IMR-90 (cell line): ENCODE results near the gene EPHA2. TPM values are rescaled to one million over a fixed set of nuclear protein-coding genes. Genes with fewer than 3 reads are reported as not detected.

Experiments used
- ATAC-seq: fragments of 200-7000 bp; cut with Tn5 transposase; 2 replicates; pipeline ENCODE4 v1.9.1; 2020; ENCODE audit warnings: low read depth, mild to moderate bottlenecking, moderate library complexity
- BruUV-seq: library from RNA; stranded (reverse); fragments of 400-500 nt; replicated peaks from 2 replicates; lab custom pipeline; 2021; lab: Mats Ljungman, UMichigan
- CTCF ChIA-PET: fragments of 300-600 bp; formaldehyde crosslinking; extraction: SDS; loops from one replicate; lab custom pipeline; 2021; ENCODE audit warnings: antibody characterized with exemption; lab: Yijun Ruan, JAX
- POLR2A ChIA-PET: fragments of 300-600 bp; sonication (Branson Sonifier 250); formaldehyde crosslinking; loops from one replicate; lab custom pipeline; 2022; ENCODE audit warnings: antibody characterized with exemption; ENCODE audit not compliant: unreplicated experiment; lab: Charles Lee
- DNase-seq: peaks from one replicate; pipeline ENCODE4 v3.0.0; 2013
- H2AFZ ChIP-seq: replicated peaks from 2 replicates; pipeline ENCODE3; 2013; ENCODE audit warnings: low read length, mild to moderate bottlenecking; ENCODE audit not compliant: poor library complexity
- H2AK5ac ChIP-seq: 2 replicates; pipeline ENCODE4 v1.6.1; 2013; ENCODE audit warnings: low read depth, low read length, inconsistent platforms
- H2AK9ac ChIP-seq: replicated peaks from 2 replicates; pipeline ENCODE3; 2013; ENCODE audit warnings: mild to moderate bottlenecking, low read depth, low read length, moderate library complexity; ENCODE audit not compliant: poor library complexity
- H2BK120ac ChIP-seq: 2 replicates; pipeline ENCODE4 v1.6.1; 2013; ENCODE audit warnings: low read depth, low read length, inconsistent platforms
- H2BK15ac ChIP-seq: 3 replicates; pipeline ENCODE4 v1.6.1; 2013; ENCODE audit warnings: low read depth, low read length, inconsistent platforms
- H2BK20ac ChIP-seq: 2 replicates; pipeline ENCODE4 v1.6.1; 2013; ENCODE audit warnings: low read depth, mild to moderate bottlenecking, inconsistent platforms, low read length, moderate library complexity
- H2BK5ac ChIP-seq: 2 replicates; pipeline ENCODE4 v1.6.1; 2013; ENCODE audit warnings: mild to moderate bottlenecking, low read depth, low read length, inconsistent platforms; ENCODE audit not compliant: poor library complexity, severe bottlenecking
- H3K14ac ChIP-seq: replicated peaks from 2 replicates; pipeline ENCODE4 v1.6.1; 2013; ENCODE audit warnings: low read depth, low read length, inconsistent platforms
- H3K18ac ChIP-seq: 2 replicates; pipeline ENCODE4 v1.6.1; 2013; ENCODE audit warnings: low read depth, low read length, control low read depth
- H3K23ac ChIP-seq: 2 replicates; pipeline ENCODE4 v1.6.1; 2013; ENCODE audit warnings: low read depth, low read length, inconsistent platforms
- H3K27ac ChIP-seq: 2 replicates; pipeline ENCODE4 v1.5.1; 2013; ENCODE audit warnings: mild to moderate bottlenecking, control low read depth, low read length; ENCODE audit not compliant: insufficient read depth
- H3K27me3 ChIP-seq: 2 replicates; pipeline ENCODE4 v1.6.1; 2013; ENCODE audit warnings: low read length; ENCODE audit not compliant: control insufficient read depth, insufficient read depth
- H3K36me3 ChIP-seq: 2 replicates; pipeline ENCODE4 v1.6.1; 2013; ENCODE audit warnings: low read length, mixed read lengths; ENCODE audit not compliant: control insufficient read depth, insufficient read depth
- H3K4ac ChIP-seq: 2 replicates; pipeline ENCODE4 v1.6.1; 2013; ENCODE audit warnings: low read depth, low read length, inconsistent platforms
- H3K4me1 ChIP-seq: 2 replicates; pipeline ENCODE4 v1.6.1; 2013; ENCODE audit warnings: low read length, mixed read lengths; ENCODE audit not compliant: control insufficient read depth, insufficient read depth
- H3K4me2 ChIP-seq: 2 replicates; pipeline ENCODE4 v1.6.1; 2013; ENCODE audit warnings: low read depth, mild to moderate bottlenecking, control low read depth, low read length, moderate library complexity
- H3K4me3 ChIP-seq: 2 replicates; pipeline ENCODE4 v1.5.1; 2013; ENCODE audit warnings: low read depth, mild to moderate bottlenecking, control low read depth, low read length, moderate library complexity; ENCODE audit not compliant: insufficient read depth
- H3K56ac ChIP-seq: 2 replicates; pipeline ENCODE4 v1.6.1; 2013; ENCODE audit warnings: low read length, inconsistent platforms; ENCODE audit not compliant: insufficient read depth; ENCODE audit errors: extremely low read depth
- H3K79me1 ChIP-seq, 2 experiments: 2 replicates each; pipeline ENCODE4 v1.6.1; 2013; ENCODE audit warnings: low read length in 2 of 2, inconsistent platforms in 1 of 2, low read depth in 1 of 2
- H3K9ac ChIP-seq: 2 replicates; pipeline ENCODE4 v1.6.1; 2013; ENCODE audit warnings: low read depth, low read length, control low read depth
- H3K9me1 ChIP-seq: 2 replicates; pipeline ENCODE4 v1.6.1; 2013; ENCODE audit warnings: low read length, inconsistent platforms; ENCODE audit not compliant: insufficient read depth
- H3K9me3 ChIP-seq: 2 replicates; pipeline ENCODE4 v1.6.1; 2013; ENCODE audit warnings: low read length; ENCODE audit not compliant: control insufficient read depth, insufficient read depth
- H4K20me1 ChIP-seq: 2 replicates; pipeline ENCODE4 v1.6.1; 2013; ENCODE audit warnings: low read length, inconsistent platforms; ENCODE audit not compliant: insufficient read depth
- H4K5ac ChIP-seq: 2 replicates; pipeline ENCODE4 v1.6.1; 2013; ENCODE audit warnings: mild to moderate bottlenecking, low read depth, low read length, control low read depth
- H4K8ac ChIP-seq, 2 experiments: 2 replicates each; pipeline ENCODE4 v1.6.1; 2013; ENCODE audit warnings: low read depth in 2 of 2, low read length in 2 of 2, control low read depth in 1 of 2, inconsistent platforms in 1 of 2
- H4K91ac ChIP-seq: 2 replicates; pipeline ENCODE4 v1.6.1; 2013; ENCODE audit warnings: low read depth, low read length, inconsistent platforms; ENCODE audit not compliant: insufficient read depth
- BHLHE40 ChIP-seq: fragments of 150-350 bp; IDR thresholded peaks from 2 replicates; pipeline ENCODE4 v1.6.1; 2016; ENCODE audit warnings: mild to moderate bottlenecking, low read depth, low read length
- CEBPB ChIP-seq: IDR thresholded peaks from 2 replicates; pipeline ENCODE4 v1.6.1; 2012; ENCODE audit warnings: low read depth, low read length, improper control_type of control experiment
- CHD1 ChIP-seq: IDR thresholded peaks from 2 replicates; pipeline ENCODE4 v1.6.1; 2012; ENCODE audit warnings: low read depth, low read length, improper control_type of control experiment
- CTCF ChIP-seq: conservative IDR thresholded peaks from 2 replicates; pipeline ENCODE4 v1.5.1; 2012; ENCODE audit warnings: mild to moderate bottlenecking, low read depth, low read length, improper control_type of control experiment
- FOS ChIP-seq: fragments of 150-350 bp; IDR thresholded peaks from 2 replicates; pipeline ENCODE4 v1.6.1; 2016; ENCODE audit warnings: low read depth, low read length
- MAZ ChIP-seq: IDR thresholded peaks from 2 replicates; pipeline ENCODE4 v1.6.1; 2012; ENCODE audit warnings: low read depth, mild to moderate bottlenecking, low read length, improper control_type of control experiment, moderate library complexity, borderline replicate concordance
- MXI1 ChIP-seq: IDR thresholded peaks from 2 replicates; pipeline ENCODE4 v1.6.1; 2012; ENCODE audit warnings: low read depth, mild to moderate bottlenecking, low read length, moderate library complexity, borderline replicate concordance
- POLR2A ChIP-seq: IDR thresholded peaks from 2 replicates; pipeline ENCODE4 v1.6.1; 2012; ENCODE audit warnings: mild to moderate bottlenecking, low read depth, low read length
- RAD21 ChIP-seq: IDR thresholded peaks from 2 replicates; pipeline ENCODE4 v1.6.1; 2012; ENCODE audit warnings: low read length, improper control_type of control experiment
- RCOR1 ChIP-seq: IDR thresholded peaks from 2 replicates; pipeline ENCODE4 v1.6.1; 2012; ENCODE audit warnings: mild to moderate bottlenecking, low read length, improper control_type of control experiment; ENCODE audit not compliant: insufficient replicate concordance
- RFX5 ChIP-seq: IDR thresholded peaks from 2 replicates; pipeline ENCODE4 v1.8.0; 2012; ENCODE audit warnings: low read depth, mild to moderate bottlenecking, low read length, moderate library complexity
- SMC3 ChIP-seq: fragments of 150-350 bp; IDR thresholded peaks from 2 replicates; pipeline ENCODE4 v1.6.1; 2016; ENCODE audit warnings: low read depth, mild to moderate bottlenecking, antibody characterized with exemption, low read length, moderate library complexity
- USF2 ChIP-seq: fragments of 150-350 bp; IDR thresholded peaks from 2 replicates; pipeline ENCODE4 v1.6.1; 2017; ENCODE audit warnings: mild to moderate bottlenecking, antibody characterized with exemption, low read length, low read depth
- WGBS, 2 experiments: methylation state at CpG; one replicate each; pipeline versions ENCODE4 v1.1.5 to v1.1.7; 2013; ENCODE audit warnings: missing lambda C conversion rate in 2 of 2; ENCODE audit not compliant: insufficient read length in 1 of 2; ENCODE audit errors: extremely low coverage in 2 of 2; 5-methylcytosine and 5-hydroxymethylcytosine counted together
- dilution Hi-C: fragments of 300-500 bp; cut with HindIII; formaldehyde crosslinking; loops from one replicate; pipeline ENCODE4 v1.14.3; 2018; ENCODE audit warnings: low sequenced_read_pairs; ENCODE audit not compliant: unreplicated experiment
- in situ Hi-C: fragments of 300-500 bp; cut with MboI; formaldehyde crosslinking; loops from 3 replicates; pipeline ENCODE4 v1.14.3; 2019; ENCODE audit warnings: low sequenced_read_pairs, inconsistent platforms, mixed read lengths
- intact Hi-C: fragments of 100-400 bp; cut with micrococcal nuclease; formaldehyde crosslinking; loops from 2 replicates; pipeline ENCODE4 v1.10.0; 2022
- polyA plus RNA-seq, 3 experiments: library from polyadenylated mRNA; depleted of rRNA; stranded (reverse); fragments of >200 nt; gene quantifications; 2 replicates each; pipeline ENCODE4 v1.2.3, GENCODE V29; 2012; ENCODE audit warnings: low replicate concordance in 1 of 3
- total RNA-seq: library from RNA; depleted of rRNA; stranded (reverse); fragments of >200 nt; gene quantifications from 2 replicates; pipeline ENCODE4 v1.2.3, GENCODE V29; 2012

EPHA2 gene
- total and polyA plus RNA-seq, 2 of the 4 experiments (the other 2 are of a cell fraction): 24.0 to 72.6 TPM

GRCh38 chr1:16142383-16142995 lies 13.4 kb downstream of the EPHA2 start:
- peak overlapping the region; percentile 35 for H2AK5ac ChIP-seq
- peaks cover 24 to 89% of the 10 kb centered on the region in 2 experiments; a peak in 3 of 4 replicates for H3K79me1 ChIP-seq
- no peak overlapping the region for H4K91ac ChIP-seq
- H3K56ac ChIP-seq: no peak overlapping the region
- H4K20me1 ChIP-seq: peaks cover 43% of the 10 kb centered on the region
- DNase-seq: no peak
- peaks cover 40% of the 10 kb centered on the region for H3K9me1 ChIP-seq
- H3K18ac ChIP-seq: no peak overlapping the region
- no peak overlapping the region for H3K23ac ChIP-seq
- peak overlapping the region; percentile 33 for H2BK5ac ChIP-seq
- peaks cover 64% of the 10 kb centered on the region for H3K4me1 ChIP-seq
- dilution Hi-C loops (no loop called here), in situ Hi-C loops (no loop called here), intact Hi-C loops (no loop called here)
- no peak for ATAC-seq
- 93 to 100% methylated on average over 1 to 5 of the region's 5 CpGs for WGBS, 2 experiments
- H3K36me3 ChIP-seq: peaks cover 43% of the 10 kb centered on the region
- no peak overlapping the region for H2BK20ac ChIP-seq
- no peak overlapping the region for H4K5ac ChIP-seq
- ChIA-PET POLR2A (no interaction called here), CTCF (interaction anchor here (0.6 kb wide), 1 partner anchor 69 kb away, joined by 3 read pairs; the partner anchor contains the start of gene FAM131C)
- H3K4me3 ChIP-seq: no peak overlapping the region
- H3K27ac ChIP-seq: no peak overlapping the region
- no peak overlapping the region for H4K8ac ChIP-seq
- no peak overlapping the region for H2BK15ac ChIP-seq
- H2AFZ ChIP-seq: no peak overlapping the region
- H3K4me2 ChIP-seq: no peak overlapping the region
- BruUV-seq: no TSS peak
- H3K14ac ChIP-seq: 0 out of 2 replicates have a peak overlapping the region, but pooled peaks have one; percentile 57
- H2BK120ac ChIP-seq: 0 out of 2 replicates have a peak overlapping the region, but pooled peaks have one; percentile 62
- no peaks in the 10 kb centered on the region for H3K9me3 ChIP-seq
- TF ChIP-seq RCOR1 (no peak), MAZ (no peak), CHD1 (no peak), RFX5 (no peak), CTCF (no peak), BHLHE40 (no peak), RAD21 (no peak), USF2 (no peak), SMC3 (no peak), CEBPB (no peak), FOS (no peak), MXI1 (no peak), POLR2A (no peak)
- no peak overlapping the region; the same call in 1 of the 2 replicates for H3K4ac ChIP-seq
- H3K27me3 ChIP-seq: no peaks in the 10 kb centered on the region
- H2AK9ac ChIP-seq: no peak overlapping the region
- H3K9ac ChIP-seq: no peak overlapping the region
